GM12865 (cell line): ENCODE data around the gene MIS12.

ENCODE experiments used
- DNase-seq: peaks from one replicate; pipeline ENCODE4 v3.0.0; 2010; ENCODE audit warnings: low read depth
- H3K4me3 ChIP-seq: 2 replicates; pipeline ENCODE4 v1.5.1; 2011; ENCODE audit warnings: mild to moderate bottlenecking, low read depth, low read length, control low read depth
- TF ChIP-seq, protein P1 (sequence below): IDR thresholded peaks from 2 replicates; pipeline ENCODE4 v1.5.1; 2011; ENCODE audit warnings: low read length, control low read depth, low read depth, inconsistent platforms; ENCODE audit not compliant: insufficient read depth; ENCODE audit errors: missing control alignments

The MIS12 gene

GRCh38 chr17:5478992-5479391 lies 7.4 kb upstream of the MIS12 start:
- no peak for DNase-seq
- TF ChIP-seq, protein P1, sequence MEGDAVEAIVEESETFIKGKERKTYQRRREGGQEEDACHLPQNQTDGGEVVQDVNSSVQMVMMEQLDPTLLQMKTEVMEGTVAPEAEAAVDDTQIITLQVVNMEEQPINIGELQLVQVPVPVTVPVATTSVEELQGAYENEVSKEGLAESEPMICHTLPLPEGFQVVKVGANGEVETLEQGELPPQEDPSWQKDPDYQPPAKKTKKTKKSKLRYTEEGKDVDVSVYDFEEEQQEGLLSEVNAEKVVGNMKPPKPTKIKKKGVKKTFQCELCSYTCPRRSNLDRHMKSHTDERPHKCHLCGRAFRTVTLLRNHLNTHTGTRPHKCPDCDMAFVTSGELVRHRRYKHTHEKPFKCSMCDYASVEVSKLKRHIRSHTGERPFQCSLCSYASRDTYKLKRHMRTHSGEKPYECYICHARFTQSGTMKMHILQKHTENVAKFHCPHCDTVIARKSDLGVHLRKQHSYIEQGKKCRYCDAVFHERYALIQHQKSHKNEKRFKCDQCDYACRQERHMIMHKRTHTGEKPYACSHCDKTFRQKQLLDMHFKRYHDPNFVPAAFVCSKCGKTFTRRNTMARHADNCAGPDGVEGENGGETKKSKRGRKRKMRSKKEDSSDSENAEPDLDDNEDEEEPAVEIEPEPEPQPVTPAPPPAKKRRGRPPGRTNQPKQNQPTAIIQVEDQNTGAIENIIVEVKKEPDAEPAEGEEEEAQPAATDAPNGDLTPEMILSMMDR, result no peak
- no peak overlapping the region for H3K4me3 ChIP-seq

DNA sequence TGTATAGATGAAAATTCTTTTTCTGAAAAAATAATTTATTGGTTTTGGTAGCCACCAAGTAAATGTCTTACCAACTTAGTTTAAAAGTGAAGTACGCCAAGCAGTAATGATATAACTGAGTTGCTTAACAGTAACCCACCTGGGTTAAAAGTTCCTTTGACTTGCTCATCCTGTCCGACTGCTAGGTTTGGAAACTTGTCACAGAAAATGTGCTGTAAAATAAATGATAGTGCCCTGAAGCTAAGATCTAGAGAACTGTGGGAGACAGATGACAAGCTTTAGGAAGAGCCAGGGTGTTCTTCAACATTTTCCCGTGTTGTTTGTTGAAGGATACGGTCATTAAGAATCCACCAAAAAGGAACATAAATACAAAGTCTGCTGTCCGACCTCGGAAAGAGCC lies 5.4 kb upstream of the MIS12 start:
- H3K4me3 ChIP-seq, result no peak overlapping the region
- TF ChIP-seq, protein P1, result no peak
- no peak for DNase-seq

DNA sequence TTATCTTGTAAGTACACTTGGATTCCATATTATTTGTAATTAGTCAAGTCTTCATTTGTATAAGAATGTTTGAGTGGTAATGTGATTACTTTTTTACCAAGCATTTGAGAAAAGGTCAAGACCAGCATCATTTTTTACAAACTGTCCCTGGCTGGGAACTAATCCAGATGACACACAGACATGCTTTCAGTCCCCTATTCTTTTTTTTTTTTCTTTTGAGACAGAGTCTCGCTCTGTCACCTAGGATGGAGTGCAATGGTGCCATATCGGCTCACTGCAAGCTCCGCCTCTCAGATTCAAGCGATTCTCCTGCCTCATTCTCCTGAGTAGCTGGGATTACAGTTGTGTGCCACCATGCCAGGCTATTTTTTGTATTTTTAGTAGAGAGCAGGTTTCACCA lies 4.9 kb upstream of the MIS12 start:
- TF ChIP-seq, protein P1, result no peak
- no peak for DNase-seq
- no peak overlapping the region for H3K4me3 ChIP-seq

GRCh38 chr17:5485270-5486205 lies 828 bp upstream of the MIS12 start, which contains the start of gene DERL2:
TSS of gene DERL2 (minus strand) at chr17:5486178. CDS start at chr17:5486161, 17 bp downstream.
- TF ChIP-seq, protein P1, result no peak
- no peak for DNase-seq
- peak within 1 kb of the TSS; percentile 99 for H3K4me3 ChIP-seq

- no peak for DNase-seq
- TF ChIP-seq, protein P1, result no peak
- H3K4me3 ChIP-seq, result no peak overlapping the region
These were observed 2.4 kb downstream of the MIS12 start for GRCh38 chr17:5488752-5489151.

GRCh38 chr17:5492970-5493369 lies 6.6 kb downstream of the MIS12 start:
- no peak overlapping the region for H3K4me3 ChIP-seq
- TF ChIP-seq, protein P1, result no peak
- no peak for DNase-seq
